HG03066 (cell line): ENCODE data around the gene SH2B2.
"Not testable (repeated sequence)": the region's sequence is repeated elsewhere in the genome, so short reads cannot be mapped to it uniquely, and the experiment has no call there.

Source experiments
- ATAC-seq: cut with Tn5 transposase; IDR thresholded peaks from one replicate; pipeline ENCODE4 v1.9.1; 2021; ENCODE audit warnings: low read depth; ENCODE audit not compliant: unreplicated experiment

SH2B2 gene

DNA sequence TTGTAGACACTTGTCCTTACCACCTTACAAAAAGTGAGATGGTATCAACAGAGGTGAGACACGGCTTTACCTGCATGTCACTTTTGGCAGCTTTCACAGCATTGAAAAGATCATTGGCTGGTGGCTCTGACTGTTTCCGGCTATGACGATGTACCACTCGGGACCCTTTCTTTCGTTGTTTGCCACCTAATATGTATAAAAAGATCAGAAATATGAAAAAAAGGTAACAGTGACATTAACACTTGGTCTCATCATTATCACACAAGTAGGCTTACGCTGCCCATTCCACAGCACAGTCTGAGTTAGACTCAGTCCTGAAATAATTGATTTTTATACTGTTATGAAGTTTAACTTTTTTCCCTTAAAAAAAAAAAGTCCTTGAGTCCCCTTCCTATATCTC lies 40.5 kb downstream of the SH2B2 start:
- not testable (repeated sequence) for ATAC-seq

DNA sequence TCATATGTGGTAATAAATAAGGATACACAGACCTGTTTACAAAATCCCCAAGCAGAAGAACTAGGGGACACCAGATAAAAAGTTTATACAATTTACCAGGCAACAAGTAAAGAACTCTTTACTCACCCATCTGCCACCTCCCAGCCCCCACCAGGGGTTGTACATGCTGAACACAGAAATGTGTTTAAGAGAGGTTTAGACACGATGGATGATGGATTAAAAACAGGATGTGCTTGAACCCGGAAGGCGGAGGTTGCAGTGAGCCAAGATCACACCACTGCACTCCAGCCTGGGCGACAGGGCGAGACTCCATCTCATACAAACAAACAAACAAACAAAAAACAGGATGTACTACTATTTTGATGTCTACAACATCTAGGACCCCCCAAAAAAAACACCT lies 42.2 kb downstream of the SH2B2 start:
- not testable (repeated sequence) for ATAC-seq

DNA sequence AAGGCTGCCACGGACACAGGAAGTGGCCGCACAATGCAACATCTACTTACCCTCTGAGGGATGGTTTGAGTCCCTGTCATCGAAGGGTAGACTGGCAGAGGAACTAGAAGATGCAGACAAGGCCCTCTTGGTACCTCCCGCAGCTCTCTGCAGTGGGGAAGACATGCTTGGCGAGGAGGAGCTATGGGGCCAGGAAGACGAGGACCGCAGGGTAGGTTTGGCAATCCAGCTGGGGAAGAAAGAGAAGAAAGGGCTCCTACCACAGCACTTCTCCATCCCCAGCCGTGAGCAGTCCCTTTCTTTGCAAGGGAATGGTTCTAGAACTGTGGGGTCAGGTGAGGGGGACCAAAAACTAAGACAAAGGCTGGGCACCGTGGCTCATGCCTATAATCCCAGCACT lies 42.7 kb downstream of the SH2B2 start:
- not testable (repeated sequence) for ATAC-seq

DNA sequence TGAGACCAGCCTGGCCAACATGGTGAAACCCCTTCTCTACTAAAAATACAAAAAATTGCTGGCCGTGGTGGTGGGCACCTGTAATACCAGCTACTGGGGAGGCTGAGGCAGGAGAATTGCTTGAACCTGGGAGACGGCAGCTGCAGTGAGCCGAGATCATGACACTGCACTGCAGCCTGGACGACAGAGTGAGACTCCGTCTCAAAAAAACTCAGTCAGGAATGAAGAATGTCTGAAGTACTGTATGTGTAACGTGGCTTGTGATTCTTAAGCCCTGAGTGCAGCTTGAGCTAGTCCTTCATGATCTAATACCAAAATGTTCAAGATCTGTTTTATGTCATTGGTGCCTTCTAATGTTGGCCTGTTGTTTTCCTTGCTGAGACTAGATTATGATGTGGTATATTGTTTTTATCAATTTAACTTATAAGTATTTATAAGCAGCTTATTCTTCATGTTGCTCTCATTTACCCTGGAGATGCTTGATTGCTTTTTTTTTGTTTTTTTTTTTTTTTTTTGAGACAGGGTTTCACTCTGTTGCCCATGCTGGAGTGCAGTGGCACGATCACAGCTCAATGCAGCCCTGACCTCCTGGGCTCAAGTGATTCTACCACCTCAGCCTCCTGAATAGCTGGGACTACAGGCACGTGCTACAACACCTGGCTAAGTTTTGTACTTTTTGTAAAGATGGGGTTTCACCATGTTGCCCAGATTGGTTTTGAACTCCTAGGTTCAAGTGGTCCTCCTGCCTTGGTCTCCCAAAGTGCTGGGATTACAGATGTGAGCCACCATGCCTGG lies 44.2 kb downstream of the SH2B2 start:
- ATAC-seq = not testable (repeated sequence)

DNA sequence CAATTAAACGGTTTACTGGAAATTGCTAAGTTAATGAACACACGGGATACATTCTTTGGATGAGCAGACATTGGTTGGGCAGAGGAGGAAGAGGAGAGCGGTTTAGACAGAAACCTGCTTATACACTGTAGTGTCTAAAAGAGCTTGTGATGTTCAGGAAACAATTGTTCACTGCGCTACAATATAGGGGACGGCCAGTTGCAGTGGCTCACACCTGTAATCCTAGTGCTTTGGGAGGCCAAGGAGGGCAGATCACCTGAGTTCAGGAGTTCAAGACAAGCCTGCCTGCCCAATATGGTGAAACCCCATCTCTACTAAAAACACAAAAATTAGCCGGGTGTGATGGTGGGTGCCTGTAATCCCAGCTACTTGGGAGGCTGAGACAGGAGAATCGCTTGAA lies 48.9 kb downstream of the SH2B2 start:
- not testable (repeated sequence) for ATAC-seq

DNA sequence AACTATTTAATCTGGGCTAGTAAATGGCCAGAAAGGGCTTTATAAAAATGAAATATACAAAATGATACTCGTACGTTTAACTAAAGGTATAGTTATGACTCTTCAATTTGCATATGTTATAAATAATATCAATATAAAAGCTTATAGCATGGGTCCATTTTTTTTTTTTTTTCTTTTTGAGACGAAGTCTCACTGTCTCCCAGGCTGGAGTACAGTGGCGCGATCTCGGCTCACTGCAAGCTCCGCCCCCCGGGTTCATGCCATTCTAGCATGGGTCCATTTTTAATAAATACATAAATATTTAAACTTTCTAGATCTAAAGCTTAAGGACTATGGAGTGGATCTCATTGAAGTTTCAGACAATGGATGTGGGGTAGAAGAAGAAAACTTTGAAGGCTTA lies 50.3 kb downstream of the SH2B2 start:
- not testable (repeated sequence) for ATAC-seq

DNA sequence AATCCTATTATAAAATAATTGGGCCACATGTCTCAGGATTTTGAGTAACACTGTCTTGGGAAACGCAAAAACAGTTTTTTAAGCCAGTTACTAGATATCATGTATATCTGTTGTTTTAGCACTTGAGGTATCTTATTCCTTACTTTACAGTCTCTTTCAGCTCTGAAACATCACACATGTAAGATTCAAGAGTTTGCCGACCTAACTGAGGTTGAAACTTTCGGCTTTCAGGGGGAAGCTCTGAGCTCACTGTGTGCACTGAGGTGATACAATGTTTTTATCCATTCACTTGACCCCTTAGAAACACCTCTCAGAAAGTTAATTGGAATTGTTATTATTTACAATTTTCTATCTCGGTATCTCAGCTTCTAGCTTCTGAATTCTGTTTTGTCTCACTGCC lies 50.8 kb downstream of the SH2B2 start:
- not testable (repeated sequence) for ATAC-seq

DNA sequence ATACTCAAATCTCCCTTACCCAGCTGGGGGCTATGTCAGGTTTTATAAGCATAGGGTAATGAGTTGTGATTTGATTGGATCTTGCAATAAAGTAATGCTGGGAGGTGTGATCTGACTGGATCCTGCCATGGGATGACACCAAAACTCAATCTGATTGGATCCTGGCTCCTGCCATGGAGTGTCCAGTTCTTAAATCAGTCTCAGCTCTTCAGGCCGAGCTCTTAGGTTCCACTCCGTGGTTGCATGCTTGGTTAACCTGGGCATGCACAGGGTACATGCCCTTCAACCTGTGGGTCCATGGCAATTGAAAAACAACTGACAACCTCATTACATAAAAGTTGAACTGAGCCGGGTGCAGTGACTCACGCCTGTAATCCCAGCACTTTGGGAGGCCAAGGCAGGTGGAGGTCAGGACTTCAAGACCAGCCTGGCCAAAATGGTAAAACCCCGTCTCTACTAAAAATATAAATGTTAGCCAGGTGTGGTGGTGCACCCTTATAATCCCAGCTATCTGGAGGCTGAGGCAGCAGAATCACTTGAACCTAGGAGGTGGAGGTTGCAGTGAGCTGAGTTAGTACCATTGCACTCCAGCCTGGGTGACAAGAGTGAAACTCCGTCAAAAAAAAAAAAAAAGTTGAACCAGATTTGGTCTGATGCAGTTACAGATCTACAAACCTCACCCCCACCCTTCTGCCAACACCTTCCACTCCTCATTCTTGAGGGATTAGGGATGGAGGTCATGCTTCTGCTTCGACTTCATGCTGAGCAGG lies 54.1 kb downstream of the SH2B2 start:
- not testable (repeated sequence) for ATAC-seq

DNA sequence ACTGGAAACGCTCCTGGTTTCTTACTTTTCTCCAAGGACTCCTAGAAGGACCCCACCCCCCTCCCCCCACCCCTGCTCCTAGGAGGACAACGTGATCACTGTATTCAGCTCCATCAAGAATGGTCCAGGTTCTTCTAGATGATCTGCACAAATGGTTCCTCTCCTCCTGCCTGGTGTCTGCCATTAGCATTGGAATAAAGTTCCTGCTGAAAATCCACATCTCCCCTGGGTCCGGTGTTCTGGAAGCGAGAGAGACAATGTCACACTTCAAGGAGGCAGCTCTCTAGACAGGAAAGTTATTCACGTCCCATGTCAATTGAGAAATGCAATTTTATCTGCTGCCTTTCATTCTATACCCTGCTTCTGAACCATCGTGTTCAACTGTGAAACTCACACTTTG lies 60.3 kb downstream of the SH2B2 start:
- ATAC-seq = not testable (repeated sequence)

DNA sequence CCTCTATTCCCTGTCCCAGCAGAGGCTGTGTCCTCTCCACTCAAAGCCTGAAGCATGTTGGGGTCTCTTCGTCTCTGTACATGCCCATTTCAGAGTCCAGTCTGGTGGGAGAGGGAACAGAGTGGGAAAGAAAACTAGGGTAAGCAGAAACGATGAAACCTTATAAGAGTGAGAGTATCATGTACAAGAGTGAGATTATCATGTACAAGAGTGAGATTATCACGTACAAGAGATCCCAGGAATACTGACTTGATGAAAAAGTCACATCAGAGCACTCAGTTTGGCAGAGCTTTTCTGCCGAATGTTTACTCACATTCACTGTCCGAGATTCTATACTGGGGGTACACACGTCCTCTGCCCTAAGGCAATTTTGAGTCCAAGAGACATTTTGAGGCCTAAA lies 69.7 kb downstream of the SH2B2 start, which contains the start of gene SPDYE6:
SPDYE6 (minus strand) TSS at position 101 of the 400 bp plus-strand sequence. CDS start 421 bp downstream, outside the sequence.
- ATAC-seq = not testable (repeated sequence)

DNA sequence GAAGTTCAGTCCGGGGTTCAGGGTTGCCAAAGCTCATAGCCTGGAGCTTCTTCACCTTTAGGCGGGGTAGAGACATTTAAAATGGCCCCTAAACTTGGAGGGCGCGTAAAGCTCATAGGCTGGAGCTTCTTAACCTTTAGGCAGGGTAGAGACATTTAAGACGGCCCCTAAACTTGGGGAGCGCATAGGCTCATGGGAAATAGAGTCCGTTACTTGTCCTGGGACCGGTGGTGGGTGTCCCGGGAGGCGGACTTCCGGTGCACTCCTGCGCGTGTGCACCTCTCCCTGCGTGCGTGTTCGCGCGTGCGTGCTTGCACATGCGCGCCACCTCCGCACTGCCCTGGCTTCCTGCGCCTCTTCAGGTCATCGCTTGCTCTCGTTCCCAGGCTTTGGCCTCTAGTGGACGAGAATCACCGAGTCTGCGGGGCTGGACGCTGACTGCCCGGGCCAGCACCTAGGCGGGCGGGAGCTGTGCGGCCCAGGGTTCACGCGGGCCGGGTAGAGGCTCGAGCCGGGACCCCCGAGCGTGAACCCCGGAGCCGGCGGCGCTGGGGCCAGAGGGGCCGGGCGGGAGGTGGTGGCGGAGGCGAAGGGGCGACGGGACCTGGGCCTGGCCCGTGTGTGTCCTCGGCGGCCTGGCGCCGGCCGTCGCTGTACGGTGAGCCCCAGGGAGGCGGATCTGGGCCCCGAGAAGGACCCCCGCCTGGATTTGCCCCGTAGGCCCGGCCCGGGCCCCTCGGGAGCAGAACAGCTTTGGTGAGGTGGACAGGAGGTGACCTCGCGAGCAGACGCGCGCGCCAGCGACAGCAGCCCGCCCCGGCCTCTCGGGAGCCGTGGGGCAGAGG lies 77.1 kb downstream of the SH2B2 start:
- peak; percentile 99 for ATAC-seq

DNA sequence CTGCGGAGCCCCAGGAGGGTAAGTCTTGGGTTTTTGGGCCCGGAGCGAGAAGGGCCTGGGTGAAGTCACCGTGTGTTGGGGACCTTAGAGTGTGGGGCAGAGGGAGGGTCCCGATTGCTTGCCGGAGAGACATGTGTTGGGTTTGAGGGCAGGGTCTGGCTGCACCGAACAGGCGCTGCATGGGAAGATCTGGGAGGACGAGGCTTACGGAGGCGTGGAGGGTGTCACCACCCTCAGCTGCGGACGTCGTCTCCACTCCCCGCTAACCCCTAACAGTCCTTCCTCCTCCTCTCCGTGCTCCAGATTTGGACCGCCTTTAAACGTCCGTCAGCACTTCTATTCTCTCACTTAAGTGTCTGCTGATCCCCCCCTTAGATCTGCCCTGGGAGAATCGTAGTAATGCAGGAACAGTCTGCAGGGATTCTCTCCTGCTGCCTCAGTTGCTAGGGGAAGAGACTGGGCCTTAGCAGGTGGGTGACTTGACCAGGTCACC lies 77.8 kb downstream of the SH2B2 start:
- ATAC-seq = not testable (repeated sequence)

DNA sequence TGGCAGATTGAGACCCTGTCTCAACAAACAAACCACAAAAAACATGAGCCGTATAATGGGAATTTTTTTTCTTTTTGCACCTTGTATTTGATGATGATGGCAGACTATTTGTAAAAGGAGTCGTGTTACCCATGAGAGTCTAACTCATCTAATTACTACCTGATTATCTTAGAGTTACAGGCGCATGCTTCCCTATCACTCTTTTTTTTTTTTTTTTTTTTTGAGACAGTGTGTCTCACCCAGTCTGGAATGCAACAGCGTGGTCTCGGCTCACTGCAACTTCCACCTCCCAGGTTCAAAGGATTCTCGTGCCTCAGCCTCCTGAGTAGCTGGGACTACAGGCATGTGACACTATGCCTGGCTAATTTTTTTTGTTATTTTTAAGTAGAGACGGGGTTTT lies 78.7 kb downstream of the SH2B2 start:
- ATAC-seq = not testable (repeated sequence)

DNA sequence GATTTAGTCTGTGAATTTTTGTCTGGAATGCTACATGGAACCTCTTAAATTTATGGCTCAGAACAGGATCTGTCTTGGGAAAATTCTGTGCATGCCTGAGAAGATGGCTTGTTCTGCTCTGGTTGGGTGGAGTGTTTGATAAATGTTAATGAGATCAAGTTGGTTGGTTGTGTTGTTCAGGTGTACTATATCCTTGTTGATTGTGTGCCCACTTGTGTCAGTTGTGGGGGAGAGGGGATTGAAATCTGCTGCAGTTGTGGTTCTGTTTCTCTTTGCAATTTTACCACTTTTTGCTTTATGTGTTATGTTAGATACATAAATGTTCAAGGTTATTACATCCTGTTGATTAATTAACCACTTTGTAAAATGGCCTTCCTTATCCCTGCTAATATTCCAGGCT lies 83.4 kb downstream of the SH2B2 start:
- not testable (repeated sequence) for ATAC-seq
